Measurements from ENCODE around the gene NPLOC4. TPM values are rescaled to one million over a fixed set of nuclear protein-coding genes. Genes with fewer than 3 reads are reported as not detected.
A peak's percentile ranks its signal among the peaks of the same experiment; 100 is the strongest.

The NPLOC4 gene
- total and polyA plus RNA-seq, 2 experiments from 2014 or later = 51.4 to 64.6 TPM

DNA sequence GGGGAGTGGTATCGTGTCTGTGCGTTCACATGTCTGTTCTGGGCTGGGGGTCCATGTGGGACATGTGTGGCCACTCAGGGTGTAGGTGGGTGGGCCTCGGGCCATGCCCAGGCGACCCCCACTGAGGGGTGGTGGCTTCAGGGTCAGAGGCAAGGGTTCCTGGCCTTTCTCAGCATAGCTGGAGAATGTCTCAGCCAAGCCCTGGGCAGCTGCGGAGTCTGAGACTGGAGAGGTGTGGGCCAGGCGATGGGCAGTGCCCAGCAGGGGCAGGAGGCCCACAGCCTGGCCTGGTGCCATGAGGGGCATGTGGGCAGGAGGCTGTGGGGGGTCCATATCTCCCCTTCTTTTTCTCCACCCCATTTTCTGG lies 107.5 kb downstream of the NPLOC4 start:
- H3K4me3 ChIP-seq = no peak overlapping the region
- H3K4me1 ChIP-seq (ENCODE audit: insufficient read depth) = peaks cover 5% of the 10 kb centered on the region; the same call in 1 of the 2 replicates
- DNase-seq = no peak
- H3K27ac ChIP-seq = no peak overlapping the region
- no peak for TF ChIP-seq EZH2phosphoT487 (IDR thresholded peaks at IDR 0.05; ENCODE audit: insufficient read depth, low read depth)
- TF ChIP-seq EZH2 (IDR thresholded peaks at IDR 0.05; ENCODE audit: insufficient read depth, poor library complexity, severe bottlenecking) = no peak
- H3F3A ChIP-seq (ENCODE audit: insufficient read depth) = no peaks in the 10 kb centered on the region
- H3K79me2 ChIP-seq (ENCODE audit: insufficient read depth) = no peaks in the 10 kb centered on the region
- no peak overlapping the region for H3K9ac ChIP-seq
- H3K9me2 ChIP-seq (ENCODE audit: insufficient read depth) = no peaks in the 10 kb centered on the region
- H3K27me3 ChIP-seq (replicated peaks; ENCODE audit: insufficient read depth) = no peaks in the 10 kb centered on the region
- in situ Hi-C loops (cut with MboI) = no loop called here
- no peaks in the 10 kb centered on the region for H4K20me1 ChIP-seq (ENCODE audit: insufficient read depth)
- H2AFZ ChIP-seq = no peak overlapping the region
- H3K4me2 ChIP-seq (ENCODE audit: unreplicated experiment) = no peak overlapping the region
- H3K36me3 ChIP-seq (ENCODE audit: low read depth) = no peaks in the 10 kb centered on the region
- H3K9me3 ChIP-seq (ENCODE audit: low read depth) = no peaks in the 10 kb centered on the region
- 47 to 55% methylated on average over 5 to 6 of the region's 6 CpGs for WGBS, 2 experiments (ENCODE audit: low coverage in 1 of 2, low lambda C conversion rate in 2 of 2, missing lambda C conversion rate in 2 of 2)

- Histone ChIP-seq H3K9me2 (ENCODE audit: insufficient read depth) (no peaks in the 10 kb centered on the region), H3K9ac (no peak overlapping the region), H3F3A (ENCODE audit: insufficient read depth) (no peaks in the 10 kb centered on the region), H3K27ac (no peak overlapping the region), H3K27me3 (replicated peaks; ENCODE audit: insufficient read depth) (no peaks in the 10 kb centered on the region), H3K4me2 (ENCODE audit: unreplicated experiment) (no peak overlapping the region), H3K79me2 (ENCODE audit: insufficient read depth) (no peaks in the 10 kb centered on the region), H4K20me1 (ENCODE audit: insufficient read depth) (no peaks in the 10 kb centered on the region), H2AFZ (no peak overlapping the region), H3K36me3 (ENCODE audit: low read depth) (no peaks in the 10 kb centered on the region), H3K4me3 (no peak overlapping the region), H3K9me3 (ENCODE audit: low read depth) (no peaks in the 10 kb centered on the region), H3K4me1 (ENCODE audit: insufficient read depth) (peaks cover 5% of the 10 kb centered on the region; the same call in 1 of the 2 replicates)
- DNase-seq = no peak
- in situ Hi-C loops (cut with MboI) = no loop called here
- TF ChIP-seq EZH2 (IDR thresholded peaks at IDR 0.05; ENCODE audit: insufficient read depth, poor library complexity, severe bottlenecking) (no peak), EZH2phosphoT487 (IDR thresholded peaks at IDR 0.05; ENCODE audit: insufficient read depth, low read depth) (no peak)
- WGBS, 2 experiments (ENCODE audit: low coverage in 1 of 2, low lambda C conversion rate in 2 of 2, missing lambda C conversion rate in 2 of 2) = 82 to 83% methylated on average over 43 to 62 of the region's 62 CpGs
Observed at GRCh38 chr17:81528651-81529436, 108.1 kb downstream of the NPLOC4 start.

GRCh38 chr17:81528384-81528650 lies 108.6 kb downstream of the NPLOC4 start:
- H3K36me3 ChIP-seq (ENCODE audit: low read depth) = no peaks in the 10 kb centered on the region
- 67 to 81% methylated on average over 11 to 20 of the region's 20 CpGs for WGBS, 2 experiments (ENCODE audit: low coverage in 1 of 2, low lambda C conversion rate in 2 of 2, missing lambda C conversion rate in 2 of 2)
- H2AFZ ChIP-seq = no peak overlapping the region
- no peaks in the 10 kb centered on the region for H4K20me1 ChIP-seq (ENCODE audit: insufficient read depth)
- H3K4me3 ChIP-seq = no peak overlapping the region
- no peak overlapping the region for H3K27ac ChIP-seq
- H3K79me2 ChIP-seq (ENCODE audit: insufficient read depth) = no peaks in the 10 kb centered on the region
- H3F3A ChIP-seq (ENCODE audit: insufficient read depth) = no peaks in the 10 kb centered on the region
- no peaks in the 10 kb centered on the region for H3K9me2 ChIP-seq (ENCODE audit: insufficient read depth)
- no peak overlapping the region for H3K9ac ChIP-seq
- peaks cover 7% of the 10 kb centered on the region; the same call in 1 of the 2 replicates for H3K4me1 ChIP-seq (ENCODE audit: insufficient read depth)
- in situ Hi-C loops (cut with MboI) = no loop called here
- no peak for DNase-seq
- no peak for TF ChIP-seq EZH2phosphoT487 (IDR thresholded peaks at IDR 0.05; ENCODE audit: insufficient read depth, low read depth)
- TF ChIP-seq EZH2 (IDR thresholded peaks at IDR 0.05; ENCODE audit: insufficient read depth, poor library complexity, severe bottlenecking) = no peak
- H3K9me3 ChIP-seq (ENCODE audit: low read depth) = no peaks in the 10 kb centered on the region
- H3K27me3 ChIP-seq (replicated peaks; ENCODE audit: insufficient read depth) = no peaks in the 10 kb centered on the region
- no peak overlapping the region for H3K4me2 ChIP-seq (ENCODE audit: unreplicated experiment)

- H3K4me1 ChIP-seq (ENCODE audit: insufficient read depth) = peaks cover 10% of the 10 kb centered on the region; the same call in 1 of the 2 replicates
- WGBS, 2 experiments (ENCODE audit: low coverage in 1 of 2, low lambda C conversion rate in 2 of 2, missing lambda C conversion rate in 2 of 2) = 21 to 33% methylated on average over 25 to 42 of the region's 42 CpGs
- no peak within 1 kb of the TSS for H2AFZ ChIP-seq
- no peaks in the 10 kb centered on the region for H3K9me3 ChIP-seq (ENCODE audit: low read depth)
- peak; percentile 80 for DNase-seq
- H3K27ac ChIP-seq = no peak within 1 kb of the TSS
- H3F3A ChIP-seq (ENCODE audit: insufficient read depth) = no peaks in the 10 kb centered on the region
- H3K27me3 ChIP-seq (replicated peaks; ENCODE audit: insufficient read depth) = no peaks in the 10 kb centered on the region
- H3K9ac ChIP-seq = no peak within 1 kb of the TSS
- no peaks in the 10 kb centered on the region for H3K9me2 ChIP-seq (ENCODE audit: insufficient read depth)
- no peak within 1 kb of the TSS for H3K4me2 ChIP-seq (ENCODE audit: unreplicated experiment)
- H3K4me3 ChIP-seq = 0 out of 2 replicates have a peak within 1 kb of the TSS, but pooled peaks have one; percentile 34
- H3K79me2 ChIP-seq (ENCODE audit: insufficient read depth) = no peaks in the 10 kb centered on the region
- in situ Hi-C loops (cut with MboI) = no loop called here
- no peak for TF ChIP-seq EZH2 (IDR thresholded peaks at IDR 0.05; ENCODE audit: insufficient read depth, poor library complexity, severe bottlenecking)
- H4K20me1 ChIP-seq (ENCODE audit: insufficient read depth) = no peaks in the 10 kb centered on the region
- no peaks in the 10 kb centered on the region for H3K36me3 ChIP-seq (ENCODE audit: low read depth)
Observed at GRCh38 chr17:81527591-81528383, 109.1 kb downstream of the NPLOC4 start, which contains the start of gene FSCN2. FSCN2 (plus strand) TSS chr17:81528377; CDS start chr17:81528532, 155 bp downstream.

Data from GM23248 (cell line).